ENCODE data around the gene ARFGEF2. TPM values are rescaled to one million over a fixed set of nuclear protein-coding genes. Genes with fewer than 3 reads are reported as not detected.
A peak's percentile ranks its signal among the peaks of the same experiment; 100 is the strongest.

Gene ARFGEF2
- total RNA-seq, 1 experiment from 2014 or later, result 47.0 TPM

DNA sequence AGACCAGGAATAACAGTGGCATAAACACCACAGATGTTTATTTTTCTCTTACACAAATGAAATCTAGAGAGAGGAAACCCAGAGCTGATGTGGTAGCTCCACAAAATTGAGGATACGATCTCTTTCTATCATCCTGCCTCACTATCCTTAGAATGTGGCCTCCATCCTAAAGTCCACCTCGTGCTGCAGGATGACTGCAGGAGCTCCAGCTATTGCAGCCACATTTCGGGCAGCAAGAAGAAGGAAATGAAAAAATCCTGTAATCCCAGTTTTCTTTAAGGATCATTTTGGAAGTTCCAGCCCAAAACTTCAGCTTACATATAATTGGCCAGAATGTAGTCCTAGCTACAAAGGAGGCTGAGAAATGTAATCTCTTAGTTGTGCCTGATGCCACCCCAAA lies 41.2 kb upstream of the ARFGEF2 start:
- POLR2A ChIA-PET (ENCODE audit: unreplicated experiment), result no interaction called here

DNA sequence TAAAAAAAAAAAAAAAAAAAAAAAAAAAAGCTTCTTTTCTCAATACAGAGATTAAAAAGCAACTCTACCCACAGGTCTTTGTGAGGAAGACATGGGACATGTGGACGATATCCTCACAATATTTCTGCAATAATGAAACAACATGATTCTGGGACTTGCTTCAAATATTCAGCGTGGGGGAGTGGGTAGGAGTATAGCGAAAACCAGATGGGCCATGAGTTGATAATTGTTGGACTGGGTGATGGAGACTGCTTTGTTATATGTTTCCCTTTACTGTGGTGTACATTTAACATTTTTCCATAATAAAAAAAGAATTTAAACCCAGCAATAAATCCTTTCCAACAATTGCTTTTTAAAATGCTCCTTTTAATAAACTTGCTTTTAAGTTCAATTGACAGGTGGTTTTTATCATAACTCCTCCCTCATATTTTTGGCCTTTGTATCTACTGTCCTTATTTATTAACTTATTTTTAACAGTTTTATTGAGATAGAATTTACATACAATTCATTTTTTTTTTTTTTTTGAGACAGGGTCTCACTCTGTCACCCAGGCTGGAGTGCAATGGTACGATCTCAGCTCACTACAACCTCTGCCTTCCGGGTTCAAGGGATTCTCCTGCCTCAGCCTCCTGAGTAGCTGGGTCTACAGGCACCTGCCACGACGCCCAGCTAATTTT lies 40.4 kb upstream of the ARFGEF2 start:
- H3K9me3 ChIP-seq (ENCODE audit: insufficient read depth, low read depth), result no peaks in the 10 kb centered on the region
- H3K4me1 ChIP-seq (replicated peaks; ENCODE audit: insufficient read depth), result peaks cover 22% of the 10 kb centered on the region
- no peaks in the 10 kb centered on the region for H3K27me3 ChIP-seq (ENCODE audit: insufficient read depth, low read depth)
- H3K9me2 ChIP-seq (ENCODE audit: insufficient read depth), result no peaks in the 10 kb centered on the region
- H3K36me3 ChIP-seq (ENCODE audit: low read depth), result no peaks in the 10 kb centered on the region
- no peaks in the 10 kb centered on the region for H4K20me1 ChIP-seq (ENCODE audit: insufficient read depth)
- H3F3A ChIP-seq (ENCODE audit: insufficient read depth, low read depth), result peaks cover 9% of the 10 kb centered on the region; the same call in 1 of the 2 replicates
- intact Hi-C loops (cut with micrococcal nuclease; ENCODE audit: unreplicated experiment), result no loop called here
- no peak overlapping the region for H3K4me2 ChIP-seq
- no peak overlapping the region for H2AFZ ChIP-seq
- ChIA-PET CTCF (interaction anchor here (0.6 kb wide), 1 partner anchor 1042 kb away, joined by 4 read pairs; no protein-coding TSS in a partner anchor), POLR2A (ENCODE audit: unreplicated experiment) (interaction anchor here (0.6 kb wide), 1 partner anchor 47 kb away, joined by 19 read pairs; no protein-coding TSS in a partner anchor)
- H3K79me2 ChIP-seq (ENCODE audit: low read depth), result no peaks in the 10 kb centered on the region
- no peak overlapping the region for H3K4me3 ChIP-seq
- H3K27ac ChIP-seq, result no peak overlapping the region
- no TSS peak for BruUV-seq (replicated peaks)
- TF ChIP-seq EZH2 (IDR thresholded peaks at IDR 0.05; ENCODE audit: low read depth), result no peak
- no peak for DNase-seq

More for the DNA sequence above, 41.2 kb upstream of the ARFGEF2 start:
- DNase-seq, result no peak
- Histone ChIP-seq H3K36me3 (ENCODE audit: low read depth) (no peaks in the 10 kb centered on the region), H3K27ac (peak overlapping the region; percentile 34), H4K20me1 (ENCODE audit: insufficient read depth) (no peaks in the 10 kb centered on the region), H3K4me2 (peak overlapping the region; percentile 35; the same call in 1 of the 2 replicates), H3K79me2 (ENCODE audit: low read depth) (no peaks in the 10 kb centered on the region), H3F3A (ENCODE audit: insufficient read depth, low read depth) (peaks cover 9% of the 10 kb centered on the region; the same call in 1 of the 2 replicates), H3K4me3 (no peak overlapping the region), H3K9me3 (ENCODE audit: insufficient read depth, low read depth) (no peaks in the 10 kb centered on the region), H3K27me3 (ENCODE audit: insufficient read depth, low read depth) (no peaks in the 10 kb centered on the region), H3K4me1 (replicated peaks; ENCODE audit: insufficient read depth) (peaks cover 30% of the 10 kb centered on the region), H2AFZ (0 out of 2 replicates have a peak overlapping the region, but pooled peaks have one; percentile 2), H3K9me2 (ENCODE audit: insufficient read depth) (no peaks in the 10 kb centered on the region)
- CTCF ChIA-PET, result interaction anchor here (0.6 kb wide), 1 partner anchor 1043 kb away, joined by 4 read pairs; no protein-coding TSS in a partner anchor
- intact Hi-C loops (cut with micrococcal nuclease; ENCODE audit: unreplicated experiment), result no loop called here
- BruUV-seq (replicated peaks), result no TSS peak
- no peak for TF ChIP-seq EZH2 (IDR thresholded peaks at IDR 0.05; ENCODE audit: low read depth)
- TF ChIP-seq, protein P1, sequence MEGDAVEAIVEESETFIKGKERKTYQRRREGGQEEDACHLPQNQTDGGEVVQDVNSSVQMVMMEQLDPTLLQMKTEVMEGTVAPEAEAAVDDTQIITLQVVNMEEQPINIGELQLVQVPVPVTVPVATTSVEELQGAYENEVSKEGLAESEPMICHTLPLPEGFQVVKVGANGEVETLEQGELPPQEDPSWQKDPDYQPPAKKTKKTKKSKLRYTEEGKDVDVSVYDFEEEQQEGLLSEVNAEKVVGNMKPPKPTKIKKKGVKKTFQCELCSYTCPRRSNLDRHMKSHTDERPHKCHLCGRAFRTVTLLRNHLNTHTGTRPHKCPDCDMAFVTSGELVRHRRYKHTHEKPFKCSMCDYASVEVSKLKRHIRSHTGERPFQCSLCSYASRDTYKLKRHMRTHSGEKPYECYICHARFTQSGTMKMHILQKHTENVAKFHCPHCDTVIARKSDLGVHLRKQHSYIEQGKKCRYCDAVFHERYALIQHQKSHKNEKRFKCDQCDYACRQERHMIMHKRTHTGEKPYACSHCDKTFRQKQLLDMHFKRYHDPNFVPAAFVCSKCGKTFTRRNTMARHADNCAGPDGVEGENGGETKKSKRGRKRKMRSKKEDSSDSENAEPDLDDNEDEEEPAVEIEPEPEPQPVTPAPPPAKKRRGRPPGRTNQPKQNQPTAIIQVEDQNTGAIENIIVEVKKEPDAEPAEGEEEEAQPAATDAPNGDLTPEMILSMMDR (conservative IDR thresholded peaks at IDR 0.05), result no peak

DNA sequence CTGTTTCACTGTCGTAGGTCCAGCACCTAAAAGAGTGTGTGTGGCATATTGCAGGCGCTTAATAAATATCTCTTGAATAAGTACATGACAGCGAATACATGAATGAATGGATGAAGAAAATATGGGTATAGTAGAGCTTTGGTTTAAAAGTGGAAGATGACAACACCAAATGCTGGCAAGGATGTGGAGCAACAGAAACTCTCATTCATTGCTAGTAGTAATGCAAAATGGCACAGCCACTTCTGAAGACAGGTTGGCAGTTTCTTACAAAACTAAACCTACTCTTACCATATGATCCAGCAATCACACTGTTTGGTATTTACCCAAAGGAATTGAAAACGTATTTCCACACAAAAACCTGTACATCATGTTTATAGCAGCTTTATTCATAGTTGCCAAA lies 36.3 kb upstream of the ARFGEF2 start:
- no peak overlapping the region for H2AFZ ChIP-seq
- ChIA-PET POLR2A (ENCODE audit: unreplicated experiment) (no interaction called here), CTCF (no interaction called here)
- DNase-seq, result no peak
- peaks cover 3% of the 10 kb centered on the region; the same call in 1 of the 2 replicates for H3F3A ChIP-seq (ENCODE audit: insufficient read depth, low read depth)
- intact Hi-C loops (cut with micrococcal nuclease; ENCODE audit: unreplicated experiment), result no loop called here
- no TSS peak for BruUV-seq (replicated peaks)
- TF ChIP-seq, protein P1 (conservative IDR thresholded peaks at IDR 0.05), result no peak
- TF ChIP-seq EZH2 (IDR thresholded peaks at IDR 0.05; ENCODE audit: low read depth), result no peak
- H4K20me1 ChIP-seq (ENCODE audit: insufficient read depth), result no peaks in the 10 kb centered on the region
- H3K27me3 ChIP-seq (ENCODE audit: insufficient read depth, low read depth), result no peaks in the 10 kb centered on the region
- peaks cover 4% of the 10 kb centered on the region for H3K4me1 ChIP-seq (replicated peaks; ENCODE audit: insufficient read depth)
- H3K27ac ChIP-seq, result no peak overlapping the region
- H3K79me2 ChIP-seq (ENCODE audit: low read depth), result no peaks in the 10 kb centered on the region
- H3K36me3 ChIP-seq (ENCODE audit: low read depth), result no peaks in the 10 kb centered on the region
- no peak overlapping the region for H3K4me2 ChIP-seq
- H3K4me3 ChIP-seq, result no peak overlapping the region
- H3K9me3 ChIP-seq (ENCODE audit: insufficient read depth, low read depth), result no peaks in the 10 kb centered on the region
- no peaks in the 10 kb centered on the region for H3K9me2 ChIP-seq (ENCODE audit: insufficient read depth)
